ENCODE data around the gene ADGRE2.
"Not testable (repeated sequence)": the region's sequence is repeated elsewhere in the genome, so short reads cannot be mapped to it uniquely, and the experiment has no call there.

ADGRE2 gene

GRCh38 chr19:14777645-14778044 is 715 bp downstream of the ADGRE2 start:
- DNase-seq, result not testable (repeated sequence)

DNA sequence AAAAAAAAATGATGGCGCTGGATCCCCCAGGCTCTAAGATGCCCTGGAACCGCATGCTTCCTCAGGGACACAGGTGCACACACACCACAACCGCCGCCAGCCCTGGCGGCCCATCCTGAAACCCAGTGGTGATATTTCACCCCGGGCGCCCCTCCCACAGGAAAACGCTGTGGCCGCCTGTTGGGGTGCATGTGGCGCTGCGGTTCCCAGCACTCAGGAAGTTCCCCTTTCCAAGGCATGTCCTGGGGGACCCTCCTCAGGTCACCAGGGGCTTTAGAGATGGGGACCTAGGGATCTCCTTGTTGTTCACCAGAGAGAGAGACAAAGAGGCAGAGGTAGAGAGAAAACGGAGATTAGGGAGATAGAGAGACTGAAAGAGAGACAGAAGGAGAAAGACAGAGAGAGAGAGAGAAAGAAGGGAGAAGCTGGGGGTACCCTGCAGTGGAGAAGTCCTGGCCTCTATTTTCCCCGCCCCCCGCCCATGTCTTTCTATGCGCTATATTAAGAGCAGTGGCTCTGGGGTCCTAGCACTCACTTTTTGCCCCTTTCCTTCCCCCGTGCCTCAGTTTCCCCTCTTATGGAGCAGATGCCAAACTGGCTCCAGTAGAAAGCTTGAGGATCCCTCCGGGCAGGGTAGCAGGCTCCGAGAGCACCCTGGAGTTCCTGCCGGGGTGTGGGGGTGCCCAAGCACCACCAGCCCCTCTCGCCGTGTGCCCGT is 2.3 kb downstream of the ADGRE2 start:
- DNase-seq, result no peak

DNA sequence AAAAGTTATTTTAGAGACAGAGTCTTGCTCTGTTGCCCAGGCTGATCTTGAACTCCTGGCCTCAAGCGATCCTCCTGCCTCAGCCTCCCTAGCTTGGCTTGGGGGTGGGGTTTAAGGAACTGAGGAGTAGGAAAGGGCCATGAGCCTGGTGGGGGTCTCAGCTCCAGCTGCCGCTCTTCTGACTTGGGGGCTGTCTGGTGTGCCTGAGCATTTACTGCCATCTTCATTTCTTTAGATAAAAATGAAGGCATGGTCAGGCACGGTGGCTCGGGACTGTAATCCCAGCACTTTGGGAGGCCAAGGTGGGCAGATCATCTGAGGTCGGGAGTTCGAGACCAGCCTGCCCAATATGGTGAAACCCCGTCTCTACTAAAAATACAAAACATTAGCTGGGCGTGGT is 3.0 kb downstream of the ADGRE2 start:
- DNase-seq, result not testable (repeated sequence)

- DNase-seq, result no peak
Measured at GRCh38 chr19:14774373-14774772, 4.0 kb downstream of the ADGRE2 start.

GRCh38 chr19:14773722-14774121 is 4.6 kb downstream of the ADGRE2 start:
- not testable (repeated sequence) for DNase-seq

DNA sequence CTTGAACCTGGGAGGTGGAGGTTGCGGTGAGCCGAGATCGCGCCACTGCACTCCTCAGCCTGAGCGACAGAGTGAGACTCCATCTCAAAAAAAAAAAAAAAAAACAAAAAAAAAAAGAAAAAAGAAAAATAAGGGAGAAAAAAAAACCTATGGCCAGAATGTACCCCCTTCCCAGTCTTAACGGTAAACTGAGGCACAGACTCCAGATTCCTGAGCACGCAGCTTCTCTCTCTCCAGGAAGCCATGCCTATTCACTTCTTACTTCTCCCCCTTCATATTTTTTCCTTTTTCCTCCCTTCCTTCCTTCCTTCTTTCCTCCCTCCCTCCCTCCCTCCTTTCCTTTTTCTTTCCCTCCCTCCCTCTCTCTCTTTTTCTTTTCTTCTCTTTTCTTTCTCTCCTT is 5.4 kb downstream of the ADGRE2 start:
- DNase-seq, result no peak

- no peak for DNase-seq
Measured at GRCh38 chr19:14772467-14772866, 5.9 kb downstream of the ADGRE2 start.

DNA sequence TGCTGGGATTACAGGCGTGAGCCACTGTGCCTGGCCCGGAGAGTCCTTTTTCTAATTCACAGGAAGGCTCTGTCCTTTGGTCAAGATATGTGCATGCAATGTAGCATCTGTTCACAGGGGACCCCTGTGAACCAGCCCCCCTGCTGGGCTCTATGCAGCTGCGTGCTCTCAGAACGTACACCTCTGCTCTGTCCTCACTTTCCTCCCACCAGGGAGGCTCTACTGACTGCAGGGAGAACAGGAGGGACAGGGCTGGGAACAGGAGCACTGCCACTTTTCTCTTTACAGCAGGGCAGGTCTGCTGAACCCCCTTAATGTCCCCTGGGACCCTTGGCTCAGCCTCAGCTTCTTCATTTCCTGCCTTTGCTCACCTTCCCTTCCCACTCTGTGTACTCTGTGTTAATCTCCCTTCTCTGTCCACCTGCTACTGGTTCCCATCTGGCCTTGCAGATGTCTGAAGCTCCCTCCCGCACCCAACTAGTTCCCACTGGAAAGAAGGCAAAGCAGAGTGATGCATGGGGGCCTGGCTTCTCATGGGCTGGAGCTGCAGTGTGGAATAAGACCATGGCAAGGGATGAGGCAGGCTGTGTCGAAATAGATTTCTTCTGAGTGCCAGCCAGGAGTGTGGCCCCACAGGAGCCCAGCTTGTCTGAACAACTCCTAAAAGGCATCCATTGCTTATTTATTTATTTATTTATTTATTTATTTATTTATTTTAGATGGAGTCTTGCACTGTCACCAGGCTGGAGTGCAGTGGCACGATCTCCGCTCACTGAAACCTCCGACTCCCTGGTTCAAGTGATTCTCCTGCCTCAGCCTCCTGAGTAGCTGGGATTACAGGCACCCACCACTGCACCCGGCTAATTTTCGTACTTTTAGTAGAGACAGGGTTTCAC is 7.2 kb downstream of the ADGRE2 start:
- no peak for DNase-seq

DNA sequence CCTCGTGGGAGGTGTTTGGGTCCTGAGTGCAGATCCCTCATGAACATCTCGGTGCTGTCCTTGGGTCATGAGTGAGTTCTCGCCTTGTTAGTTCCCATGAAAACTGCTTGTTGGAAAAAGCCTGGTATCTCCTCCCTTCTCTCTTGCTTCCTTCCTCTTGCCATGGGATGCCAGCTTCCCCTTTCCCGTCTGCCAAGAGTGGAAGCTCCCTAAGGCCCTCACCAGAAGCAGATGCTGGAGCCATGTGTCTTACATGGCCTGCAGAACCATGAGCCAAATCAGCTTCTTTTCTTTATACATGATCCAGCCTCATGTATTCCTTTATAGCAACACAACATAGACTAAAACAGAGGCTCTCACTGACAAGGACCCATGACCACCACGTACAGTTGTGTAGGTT is 8.2 kb downstream of the ADGRE2 start:
- no peak for DNase-seq

DNA sequence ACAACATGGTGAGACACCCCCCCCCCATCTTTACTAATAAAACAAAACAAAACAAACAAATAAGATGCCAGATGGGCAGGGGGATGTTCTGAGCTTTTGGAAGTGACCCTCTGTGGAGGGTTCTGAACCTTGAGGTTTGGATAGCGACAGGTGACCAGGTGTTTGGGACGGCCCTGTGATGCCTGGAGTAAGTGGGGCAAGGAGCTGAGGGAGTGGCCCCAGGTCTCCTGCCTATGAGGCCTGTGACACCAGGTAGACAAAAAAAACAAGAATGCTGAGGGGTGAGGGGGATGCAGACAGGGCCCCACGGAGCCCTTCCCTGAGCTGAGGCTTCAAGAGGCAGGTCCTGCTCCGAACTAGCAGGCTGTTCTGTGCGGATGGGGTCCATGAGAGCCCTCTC is 9.2 kb downstream of the ADGRE2 start:
- no peak for DNase-seq

GRCh38 chr19:14768001-14768400 is 10.4 kb downstream of the ADGRE2 start:
- DNase-seq, result no peak

GRCh38 chr19:14767466-14767971 is 10.8 kb downstream of the ADGRE2 start:
- no peak for DNase-seq

DNA sequence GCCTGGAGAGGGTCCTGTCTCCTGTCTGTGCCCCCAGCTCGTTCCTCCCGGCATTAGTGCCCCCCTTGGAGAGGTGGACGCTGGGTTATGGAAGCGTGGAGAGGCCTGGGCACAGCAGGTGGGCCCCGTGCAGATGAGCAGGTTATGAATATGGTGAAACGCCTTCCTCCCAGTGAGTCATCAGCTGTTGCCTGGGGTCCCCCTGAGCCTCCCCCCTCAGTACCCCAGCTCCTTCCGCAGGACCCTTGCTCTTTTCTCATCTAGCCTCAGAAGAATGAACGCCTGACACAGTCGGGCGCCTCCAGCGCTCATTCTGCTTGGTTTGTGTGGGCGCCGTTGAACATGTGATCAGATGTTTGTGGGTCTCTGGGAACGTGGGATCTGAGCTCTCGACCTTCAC is 12.5 kb downstream of the ADGRE2 start:
- not testable (repeated sequence) for DNase-seq

- not testable (repeated sequence) for DNase-seq
Measured at GRCh38 chr19:14765403-14765802, 13.0 kb downstream of the ADGRE2 start.

DNA sequence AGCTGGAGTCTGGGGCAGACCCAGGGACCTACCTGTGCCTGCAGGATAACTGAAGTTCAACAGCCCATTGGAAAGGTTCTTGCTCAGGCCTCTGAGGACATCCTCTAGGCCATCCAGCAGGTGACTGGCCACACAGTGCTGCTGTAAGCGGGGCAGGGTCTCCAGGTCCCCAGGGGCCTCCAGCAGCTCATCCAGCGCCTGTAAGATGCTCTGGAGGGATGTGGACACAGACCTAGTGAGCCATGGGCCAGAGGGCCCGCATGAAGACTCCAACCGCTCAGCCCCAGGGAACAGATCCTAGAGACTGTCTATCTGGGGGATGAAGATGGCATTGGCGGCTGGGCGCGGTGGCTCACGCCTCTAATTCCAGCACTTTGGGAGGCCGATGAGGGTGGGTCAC is 14.0 kb downstream of the ADGRE2 start:
- no peak for DNase-seq

DNA sequence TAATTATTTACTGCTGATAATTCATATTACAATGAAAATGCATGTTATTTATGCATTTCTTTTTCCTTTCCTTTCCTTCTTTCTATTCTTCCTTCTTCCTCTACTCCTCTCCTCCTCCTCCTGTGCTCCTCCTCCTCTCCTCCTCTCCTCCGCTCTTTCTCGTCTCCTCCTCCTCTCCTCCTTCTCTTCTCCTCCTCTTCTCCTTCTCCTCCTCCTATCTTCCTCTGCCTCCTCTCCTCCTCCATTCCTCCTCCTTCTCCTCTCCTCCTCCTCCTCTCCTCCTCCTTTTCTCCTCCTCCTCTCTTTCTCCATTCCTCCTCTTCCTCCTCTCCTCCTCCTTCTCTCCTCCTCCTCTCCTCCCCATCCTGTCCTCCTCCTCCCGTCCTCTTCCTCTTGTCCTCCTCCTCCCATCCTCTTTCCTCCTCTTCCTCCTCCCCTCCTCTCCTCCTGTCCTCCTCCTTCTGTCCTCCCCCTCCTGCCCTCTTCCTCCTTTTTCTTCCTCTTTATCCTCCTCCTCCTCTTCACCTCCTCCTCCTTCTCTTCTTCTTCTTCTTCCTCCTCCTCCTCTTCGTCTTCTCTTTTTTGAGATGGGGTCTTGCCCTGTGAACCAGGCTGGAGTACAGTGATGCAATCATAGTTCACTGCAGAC is 14.7 kb downstream of the ADGRE2 start:
- no peak for DNase-seq

GRCh38 chr19:14762111-14762510 is 16.2 kb downstream of the ADGRE2 start:
- DNase-seq, result no peak

GRCh38 chr19:14761607-14762006 is 16.8 kb downstream of the ADGRE2 start:
- DNase-seq, result no peak

GRCh38 chr19:14758816-14759215 is 19.5 kb downstream of the ADGRE2 start:
- no peak for DNase-seq

DNA sequence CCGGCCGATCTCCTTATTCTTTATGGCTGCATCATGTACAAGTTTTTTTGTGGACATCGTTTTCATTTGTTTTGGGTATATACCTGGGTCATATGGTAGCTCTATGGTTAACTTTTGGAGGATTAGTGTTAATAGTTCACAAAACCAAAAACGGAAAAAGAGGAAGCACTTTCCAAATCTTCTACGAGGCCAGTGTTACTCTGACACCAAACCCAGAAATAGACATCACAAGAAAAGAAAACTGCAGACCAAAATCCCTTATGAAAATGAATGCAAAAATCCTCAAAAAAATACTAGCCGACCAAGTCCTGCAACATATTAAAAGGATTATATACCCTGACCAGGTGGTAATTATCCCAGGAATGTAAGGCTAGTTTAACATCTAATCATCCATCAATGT is 29.8 kb downstream of the ADGRE2 start:
- no peak for DNase-seq

GRCh38 chr19:14746886-14747285 is 31.5 kb downstream of the ADGRE2 start:
- no peak for DNase-seq

- no peak for DNase-seq
Measured at GRCh38 chr19:14735915-14736314, 42.4 kb downstream of the ADGRE2 start.

- DNase-seq, result no peak
Measured at GRCh38 chr19:14733574-14733973, 44.8 kb downstream of the ADGRE2 start.

GRCh38 chr19:14732510-14732909 is 45.9 kb downstream of the ADGRE2 start:
- no peak for DNase-seq

All from DMS 273 treated with DMSO at 0.1 percent for 48 hours (cell line).